Karpas-422 (cell line): ENCODE data around the gene RYK. TPM values are rescaled to one million over a fixed set of nuclear protein-coding genes. Genes with fewer than 3 reads are reported as not detected.

Experiments used
- DNase-seq: peaks from one replicate; pipeline ENCODE4 v3.0.0-alpha.2; 2015
- H2AFZ ChIP-seq: fragments of 200-600 bp; sonication (generic); 2 replicates; pipeline ENCODE4 v1.6.1; 2014; ENCODE audit warnings: antibody characterized with exemption, low read length, mixed read lengths
- H3K27ac ChIP-seq: fragments of 200-600 bp; sonication (generic); 2 replicates; pipeline ENCODE4 v1.5.1; 2014; ENCODE audit warnings: mild to moderate bottlenecking, low read length, moderate library complexity
- H3K27me3 ChIP-seq: fragments of 200-600 bp; sonication (generic); 2 replicates; pipeline ENCODE4 v1.6.1; 2014; ENCODE audit warnings: low read length, mixed read lengths
- H3K36me3 ChIP-seq: fragments of 200-600 bp; sonication (generic); 2 replicates; pipeline ENCODE4 v1.6.1; 2014; ENCODE audit warnings: low read length, mixed read lengths; ENCODE audit not compliant: insufficient read depth
- H3K4me1 ChIP-seq: fragments of 200-600 bp; sonication (generic); 2 replicates; pipeline ENCODE4 v1.6.1; 2014; ENCODE audit warnings: mild to moderate bottlenecking, low read length, mixed read lengths
- H3K4me2 ChIP-seq: fragments of 200-600 bp; sonication (generic); 2 replicates; pipeline ENCODE4 v1.6.1; 2014; ENCODE audit warnings: low read length, low read depth, mild to moderate bottlenecking; ENCODE audit not compliant: poor library complexity, severe bottlenecking
- H3K4me3 ChIP-seq: fragments of 200-600 bp; sonication (generic); 2 replicates; pipeline ENCODE4 v1.5.1; 2014; ENCODE audit warnings: mild to moderate bottlenecking, antibody characterized with exemption, low read length, mixed read lengths
- H3K79me2 ChIP-seq: fragments of 200-600 bp; sonication (generic); 2 replicates; pipeline ENCODE4 v1.6.1; 2014; ENCODE audit warnings: mild to moderate bottlenecking, low read length, mixed read lengths
- H3K9ac ChIP-seq: fragments of 200-600 bp; sonication (generic); 2 replicates; pipeline ENCODE4 v1.6.0; 2014; ENCODE audit warnings: low read length
- H3K9me2 ChIP-seq: fragments of 200-600 bp; sonication (generic), shearing (Covaris generic); replicated peaks from 2 replicates; pipeline ENCODE4 v1.6.0; 2014; ENCODE audit warnings: mild to moderate bottlenecking, low read length, moderate library complexity; ENCODE audit not compliant: insufficient read depth
- H3K9me3 ChIP-seq: fragments of 300-700, 200-600 bp; sonication (generic); 2 replicates; pipeline ENCODE4 v1.6.1; 2014; ENCODE audit warnings: low read length, mixed read lengths
- H4K20me1 ChIP-seq: fragments of 200-600 bp; sonication (generic); 2 replicates; pipeline ENCODE4 v1.6.1; 2014; ENCODE audit warnings: mild to moderate bottlenecking, antibody characterized with exemption, low read length, low read depth; ENCODE audit not compliant: insufficient read depth
- total RNA-seq: library from RNA; depleted of rRNA; stranded (reverse); fragments of >200 nt; shearing (Covaris generic); gene quantifications from 2 replicates; pipeline ENCODE4 v1.2.3, GENCODE V29; 2014; ENCODE audit warnings: low replicate concordance; rRNA removed

RYK gene
- total RNA-seq, result 10.5 and 14.8 TPM in 2 replicates

- peak; percentile 88 for DNase-seq
- Histone ChIP-seq H2AFZ (peak within 1 kb of the TSS; percentile 97), H3K9me3 (no peaks in the 10 kb centered on the region), H3K4me2 (peak within 1 kb of the TSS; percentile 94), H3K9ac (peak within 1 kb of the TSS; percentile 69), H3K36me3 (no peaks in the 10 kb centered on the region), H3K4me3 (peak within 1 kb of the TSS; percentile 77), H3K27ac (no peak within 1 kb of the TSS), H3K4me1 (peaks cover 22% of the 10 kb centered on the region), H3K79me2 (no peaks in the 10 kb centered on the region), H3K9me2 (no peaks in the 10 kb centered on the region), H4K20me1 (peaks cover 25% of the 10 kb centered on the region), H3K27me3 (no peaks in the 10 kb centered on the region)
These were observed at the start of gene RYK for GRCh38 chr3:134250717-134251220. RYK (minus strand) TSS chr3:134250859; CDS start chr3:134250654, 205 bp downstream.

GRCh38 chr3:134299888-134300206 is 49.2 kb upstream of the RYK start:
- H3K9me2 ChIP-seq, result no peaks in the 10 kb centered on the region
- no peaks in the 10 kb centered on the region for H3K27me3 ChIP-seq
- H3K9ac ChIP-seq, result no peak overlapping the region
- H2AFZ ChIP-seq, result no peak overlapping the region
- no peak overlapping the region for H3K4me2 ChIP-seq
- H3K27ac ChIP-seq, result no peak overlapping the region
- no peaks in the 10 kb centered on the region for H3K79me2 ChIP-seq
- H3K9me3 ChIP-seq, result no peaks in the 10 kb centered on the region
- H4K20me1 ChIP-seq, result no peaks in the 10 kb centered on the region
- H3K4me3 ChIP-seq, result no peak overlapping the region
- no peaks in the 10 kb centered on the region for H3K4me1 ChIP-seq
- H3K36me3 ChIP-seq, result no peaks in the 10 kb centered on the region
- DNase-seq, result no peak

- no peaks in the 10 kb centered on the region for H4K20me1 ChIP-seq
- H3K36me3 ChIP-seq, result no peaks in the 10 kb centered on the region
- H3K4me2 ChIP-seq, result no peak overlapping the region
- H2AFZ ChIP-seq, result no peak overlapping the region
- no peaks in the 10 kb centered on the region for H3K27me3 ChIP-seq
- no peak overlapping the region for H3K27ac ChIP-seq
- no peaks in the 10 kb centered on the region for H3K9me3 ChIP-seq
- H3K9me2 ChIP-seq, result no peaks in the 10 kb centered on the region
- H3K9ac ChIP-seq, result no peak overlapping the region
- no peaks in the 10 kb centered on the region for H3K4me1 ChIP-seq
- H3K4me3 ChIP-seq, result no peak overlapping the region
- DNase-seq, result no peak
- no peaks in the 10 kb centered on the region for H3K79me2 ChIP-seq
These were observed 48.7 kb upstream of the RYK start for GRCh38 chr3:134299185-134299887.

- Histone ChIP-seq H3K4me3 (no peak overlapping the region), H3K36me3 (no peaks in the 10 kb centered on the region), H3K27me3 (no peaks in the 10 kb centered on the region), H3K79me2 (no peaks in the 10 kb centered on the region), H4K20me1 (no peaks in the 10 kb centered on the region), H2AFZ (no peak overlapping the region), H3K27ac (no peak overlapping the region), H3K9me3 (no peaks in the 10 kb centered on the region), H3K9ac (no peak overlapping the region), H3K9me2 (no peaks in the 10 kb centered on the region), H3K4me1 (no peaks in the 10 kb centered on the region), H3K4me2 (no peak overlapping the region)
- DNase-seq, result no peak
These were observed 47.6 kb upstream of the RYK start for GRCh38 chr3:134298249-134298648.

GRCh38 chr3:134296616-134297015 is 46.0 kb upstream of the RYK start:
- Histone ChIP-seq H3K9me3 (no peaks in the 10 kb centered on the region), H3K36me3 (no peaks in the 10 kb centered on the region), H3K27ac (no peak overlapping the region), H3K27me3 (no peaks in the 10 kb centered on the region), H3K9ac (no peak overlapping the region), H3K4me1 (no peaks in the 10 kb centered on the region), H3K9me2 (no peaks in the 10 kb centered on the region), H3K4me2 (no peak overlapping the region), H4K20me1 (no peaks in the 10 kb centered on the region), H2AFZ (no peak overlapping the region), H3K79me2 (no peaks in the 10 kb centered on the region), H3K4me3 (no peak overlapping the region)
- no peak for DNase-seq

- DNase-seq, result no peak
- H3K36me3 ChIP-seq, result no peaks in the 10 kb centered on the region
- H3K9ac ChIP-seq, result no peak overlapping the region
- no peaks in the 10 kb centered on the region for H3K9me3 ChIP-seq
- H4K20me1 ChIP-seq, result no peaks in the 10 kb centered on the region
- no peak overlapping the region for H3K4me3 ChIP-seq
- H3K9me2 ChIP-seq, result no peaks in the 10 kb centered on the region
- H3K27ac ChIP-seq, result no peak overlapping the region
- no peaks in the 10 kb centered on the region for H3K4me1 ChIP-seq
- no peak overlapping the region for H3K4me2 ChIP-seq
- H3K27me3 ChIP-seq, result no peaks in the 10 kb centered on the region
- no peak overlapping the region for H2AFZ ChIP-seq
- no peaks in the 10 kb centered on the region for H3K79me2 ChIP-seq
These were observed 45.3 kb upstream of the RYK start for GRCh38 chr3:134295930-134296329.

- Histone ChIP-seq H3K9me2 (no peaks in the 10 kb centered on the region), H3K79me2 (no peaks in the 10 kb centered on the region), H2AFZ (no peak overlapping the region), H3K9ac (no peak overlapping the region), H3K27ac (no peak overlapping the region), H3K36me3 (no peaks in the 10 kb centered on the region), H3K4me1 (no peaks in the 10 kb centered on the region), H3K9me3 (no peaks in the 10 kb centered on the region), H3K4me3 (no peak overlapping the region), H4K20me1 (no peaks in the 10 kb centered on the region), H3K4me2 (no peak overlapping the region), H3K27me3 (no peaks in the 10 kb centered on the region)
- no peak for DNase-seq
These were observed 43.9 kb upstream of the RYK start for GRCh38 chr3:134294302-134295280.
